ENCODE results near the gene PARN.

GRCh38 chr16:14486520-14487303 lies 143.3 kb downstream of the PARN start:
- no peak for TF ChIP-seq RARB (CRISPR knock-in tag; IDR thresholded peaks at IDR 0.05)
- no peak for TF ChIP-seq ARNTL (CRISPR knock-in tag; IDR thresholded peaks at IDR 0.05; ENCODE audit: borderline replicate concordance, low read depth)

Data from SK-N-SH treated with all-trans-retinoic acid at 6 μM for 48 hours (cell line).